Activated T-helper 1 cell treated with Interleukin-2 at 50 U/mL for 16 hours (primary cell): ENCODE results near the gene TMEM88.

Source experiments
- DNase-seq: peaks from one replicate; pipeline ENCODE4 v3.0.0-alpha.2; 2020; ENCODE audit warnings: low read depth

Gene TMEM88

GRCh38 chr17:7884581-7885366 lies 29.9 kb downstream of the TMEM88 start:
- peak; percentile 30 for DNase-seq

- DNase-seq = peak; percentile 24
Measured at GRCh38 chr17:7885367-7886226, 30.7 kb downstream of the TMEM88 start.

DNA sequence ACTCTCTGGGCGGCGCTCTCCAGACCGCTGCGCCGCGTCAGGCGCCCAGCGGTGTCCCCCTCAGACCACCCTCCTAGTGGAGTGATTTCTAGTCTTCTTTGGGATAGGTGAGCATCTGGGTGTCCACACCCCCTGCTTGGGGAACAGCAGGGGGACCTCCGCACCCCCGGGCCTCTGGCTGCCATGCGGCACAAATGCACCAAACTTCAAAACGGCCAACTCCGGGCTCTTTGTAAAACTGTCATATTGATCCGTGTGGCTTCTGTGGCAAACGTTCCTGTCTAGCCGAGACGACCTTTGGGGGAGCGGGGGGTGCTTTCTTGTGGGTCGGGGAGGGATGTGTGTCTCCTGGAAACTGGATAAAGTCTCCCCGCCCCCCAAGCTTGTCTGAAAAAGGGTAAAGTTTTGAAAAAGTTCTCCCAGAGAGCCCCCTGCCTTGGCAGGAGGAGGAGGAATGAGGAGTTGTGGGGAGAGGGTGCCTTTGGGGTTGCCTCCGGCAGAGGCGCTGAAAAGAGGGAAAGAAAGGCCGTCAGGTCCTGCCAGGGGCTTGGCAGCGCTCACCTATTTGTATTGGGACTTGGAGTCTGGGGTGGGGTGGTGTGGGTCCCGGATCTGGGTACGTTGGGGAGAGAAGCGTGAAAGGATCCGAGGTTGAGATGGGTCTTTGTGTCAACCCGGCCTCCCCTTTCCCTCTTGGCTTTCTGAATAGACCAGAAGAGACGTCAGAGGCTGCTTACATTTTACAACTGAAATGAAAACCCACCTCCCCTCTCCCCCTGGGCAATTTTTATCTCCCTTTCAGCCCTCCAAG lies 31.6 kb downstream of the TMEM88 start:
- DNase-seq = peak; percentile 37

- no peak for DNase-seq
Measured at GRCh38 chr17:7887038-7887481, 32.2 kb downstream of the TMEM88 start.

- DNase-seq = peak; percentile 69
Measured at GRCh38 chr17:7887482-7888183, 32.8 kb downstream of the TMEM88 start.

GRCh38 chr17:7888184-7888920 lies 33.5 kb downstream of the TMEM88 start, which contains the start of gene CHD3:
TSS of gene CHD3 (plus strand) at chr17:7888789. CDS start at chr17:7889001, 212 bp downstream.
- no peak for DNase-seq

DNA sequence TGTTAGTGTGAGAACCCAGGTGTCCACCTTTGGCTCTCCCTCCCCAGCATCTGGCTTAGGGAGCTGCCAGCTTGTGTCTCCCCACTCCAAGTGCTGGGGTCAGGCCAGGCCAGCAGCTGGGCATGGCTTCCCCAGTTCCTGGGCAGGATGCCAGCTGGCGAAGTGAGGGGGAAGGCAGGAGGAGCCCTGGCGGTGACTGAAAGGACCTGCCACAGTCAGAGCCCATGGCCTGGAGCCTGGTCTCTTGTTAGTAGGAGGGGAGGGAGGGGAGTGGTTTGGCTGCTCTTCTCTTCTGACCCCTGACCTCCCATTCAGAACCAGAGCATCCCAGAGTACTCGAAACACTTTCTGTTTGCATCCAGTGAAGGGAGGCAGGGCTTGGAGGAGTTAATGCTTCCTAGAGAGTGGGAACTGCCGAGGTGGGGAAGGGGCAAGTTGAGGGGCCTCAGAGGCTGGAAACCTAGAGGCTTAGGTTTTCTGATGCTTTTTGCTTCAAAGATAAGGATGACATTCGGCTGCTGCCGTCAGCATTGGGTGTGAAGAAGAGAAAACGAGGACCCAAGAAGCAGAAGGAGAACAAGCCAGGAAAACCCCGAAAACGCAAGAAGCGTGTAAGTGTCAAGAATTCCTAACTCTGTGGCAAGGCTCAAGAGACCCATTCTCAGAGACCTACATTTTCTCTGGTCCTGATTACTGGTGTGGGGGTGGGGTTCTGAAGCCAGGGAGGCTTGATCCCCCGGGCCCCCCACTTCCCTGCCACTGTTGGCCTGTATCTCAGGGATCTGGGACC lies 34.5 kb downstream of the TMEM88 start:
- peak; percentile 24 for DNase-seq

DNA sequence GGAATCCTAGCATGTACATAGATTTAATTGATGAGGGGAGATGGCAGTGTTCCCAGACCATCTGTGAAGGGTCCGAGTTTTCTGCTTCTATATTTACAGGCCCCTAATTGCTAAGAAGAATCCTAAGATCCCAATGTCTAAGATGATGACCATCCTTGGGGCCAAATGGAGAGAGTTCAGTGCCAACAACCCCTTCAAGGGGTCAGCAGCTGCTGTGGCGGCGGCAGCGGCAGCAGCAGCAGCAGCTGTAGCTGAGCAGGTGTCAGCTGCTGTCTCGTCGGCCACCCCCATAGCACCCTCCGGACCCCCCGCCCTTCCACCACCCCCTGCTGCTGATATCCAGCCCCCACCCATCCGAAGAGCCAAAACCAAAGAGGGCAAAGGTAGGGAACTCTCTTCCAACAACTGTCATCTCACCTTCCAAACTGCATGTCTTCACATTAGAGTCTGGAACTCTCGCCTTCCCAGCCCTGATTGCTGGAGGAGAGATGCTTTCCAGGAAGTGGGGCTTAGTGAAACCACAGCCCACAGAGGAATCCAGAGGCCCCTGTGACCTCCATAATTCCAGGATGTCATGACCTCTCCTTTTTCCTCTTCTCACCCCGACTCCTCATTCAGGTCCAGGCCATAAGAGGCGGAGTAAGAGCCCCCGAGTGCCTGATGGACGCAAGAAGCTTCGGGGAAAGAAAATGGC lies 38.5 kb downstream of the TMEM88 start:
- no peak for DNase-seq

- DNase-seq = no peak
Measured at GRCh38 chr17:7894226-7894625, 39.4 kb downstream of the TMEM88 start.

- DNase-seq = no peak
Measured at GRCh38 chr17:7894866-7895265, 40.0 kb downstream of the TMEM88 start.

GRCh38 chr17:7897090-7897489 lies 42.2 kb downstream of the TMEM88 start:
- no peak for DNase-seq

DNA sequence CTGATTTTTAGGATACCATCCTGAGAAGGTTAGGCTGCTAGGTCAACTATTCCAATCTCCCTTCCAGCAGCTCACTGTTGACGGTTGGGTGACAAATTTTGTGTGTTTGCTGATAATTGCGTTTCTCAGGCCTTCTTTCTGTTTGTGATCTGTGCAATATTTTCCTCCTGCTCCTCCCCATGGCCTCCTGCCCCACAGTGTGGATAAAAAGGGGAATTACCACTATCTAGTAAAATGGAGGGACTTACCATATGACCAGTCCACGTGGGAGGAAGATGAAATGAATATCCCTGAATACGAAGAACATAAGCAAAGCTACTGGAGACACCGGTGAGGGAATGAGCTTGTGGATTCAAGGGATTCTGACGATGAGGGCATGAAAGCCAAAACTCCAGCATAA lies 42.9 kb downstream of the TMEM88 start:
- DNase-seq = no peak

GRCh38 chr17:7903154-7904103 lies 48.6 kb downstream of the TMEM88 start:
- DNase-seq = no peak
